ENCODE results near the gene LSS. TPM values are rescaled to one million over a fixed set of nuclear protein-coding genes. Genes with fewer than 3 reads are reported as not detected.

Gene LSS
- total RNA-seq, 1 donor from 2014 or later = 52.0 TPM

DNA sequence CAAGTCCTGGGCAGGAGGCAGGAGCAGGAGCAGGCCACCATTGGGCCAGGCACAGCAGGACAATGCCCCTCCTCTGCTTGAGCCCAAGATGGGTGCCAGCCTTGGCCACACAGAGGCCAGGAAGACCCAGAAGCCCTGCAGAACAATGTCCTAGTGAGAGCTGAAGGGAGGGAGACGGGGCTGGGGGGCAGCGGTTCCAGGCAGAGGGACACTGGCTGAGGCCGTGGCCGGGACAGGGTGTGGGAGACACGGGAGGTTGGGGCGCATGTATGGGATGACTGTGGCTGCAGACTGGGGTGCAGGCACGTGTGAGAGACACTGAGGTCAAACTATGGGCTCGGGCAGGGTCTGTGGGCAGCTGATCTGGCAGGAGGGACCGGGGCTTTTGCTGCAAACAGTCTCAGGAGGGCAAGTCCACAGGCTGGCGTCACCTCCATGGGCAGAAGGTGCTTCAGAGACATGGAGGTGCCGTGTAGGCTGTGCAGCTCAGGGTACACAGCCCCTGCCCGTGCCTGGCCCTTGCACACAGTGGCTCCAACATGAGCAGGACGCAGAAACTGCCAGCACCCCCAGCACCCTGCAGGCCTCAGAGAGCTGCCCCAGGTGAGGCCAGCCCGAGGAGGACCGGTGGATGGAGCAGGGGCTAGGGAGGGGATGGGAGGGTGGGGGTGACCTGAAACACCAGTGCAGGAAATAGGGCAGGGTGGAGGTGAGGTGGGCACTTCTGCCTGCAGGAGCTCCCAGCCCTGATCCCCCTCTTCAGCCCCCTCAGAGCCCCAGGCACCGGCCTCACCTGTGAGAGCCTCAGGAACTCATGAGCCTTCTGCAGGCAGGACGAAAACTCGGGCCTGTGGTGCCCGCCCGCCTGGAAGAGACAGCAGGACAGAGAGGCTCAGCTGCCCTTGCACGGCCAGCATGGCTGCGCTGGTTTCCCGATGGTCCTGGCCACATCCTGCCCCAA is 19.5 kb downstream of the LSS start:
- H3K27ac ChIP-seq (replicated peaks) = no peak overlapping the region
- intact Hi-C loops (cut with micrococcal nuclease) = no loop called here
- no peaks in the 10 kb centered on the region for H3K27me3 ChIP-seq (ENCODE audit: low read depth)
- H3K4me1 ChIP-seq = peaks cover 6% of the 10 kb centered on the region
- TF ChIP-seq, protein P1, sequence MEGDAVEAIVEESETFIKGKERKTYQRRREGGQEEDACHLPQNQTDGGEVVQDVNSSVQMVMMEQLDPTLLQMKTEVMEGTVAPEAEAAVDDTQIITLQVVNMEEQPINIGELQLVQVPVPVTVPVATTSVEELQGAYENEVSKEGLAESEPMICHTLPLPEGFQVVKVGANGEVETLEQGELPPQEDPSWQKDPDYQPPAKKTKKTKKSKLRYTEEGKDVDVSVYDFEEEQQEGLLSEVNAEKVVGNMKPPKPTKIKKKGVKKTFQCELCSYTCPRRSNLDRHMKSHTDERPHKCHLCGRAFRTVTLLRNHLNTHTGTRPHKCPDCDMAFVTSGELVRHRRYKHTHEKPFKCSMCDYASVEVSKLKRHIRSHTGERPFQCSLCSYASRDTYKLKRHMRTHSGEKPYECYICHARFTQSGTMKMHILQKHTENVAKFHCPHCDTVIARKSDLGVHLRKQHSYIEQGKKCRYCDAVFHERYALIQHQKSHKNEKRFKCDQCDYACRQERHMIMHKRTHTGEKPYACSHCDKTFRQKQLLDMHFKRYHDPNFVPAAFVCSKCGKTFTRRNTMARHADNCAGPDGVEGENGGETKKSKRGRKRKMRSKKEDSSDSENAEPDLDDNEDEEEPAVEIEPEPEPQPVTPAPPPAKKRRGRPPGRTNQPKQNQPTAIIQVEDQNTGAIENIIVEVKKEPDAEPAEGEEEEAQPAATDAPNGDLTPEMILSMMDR (IDR thresholded peaks at IDR 0.05; ENCODE audit: borderline replicate concordance) = no peak
- peaks cover 96% of the 10 kb centered on the region for H3K36me3 ChIP-seq
- no peak for DNase-seq
- no peaks in the 10 kb centered on the region for H3K9me3 ChIP-seq (replicated peaks)
- no peak overlapping the region for H3K4me3 ChIP-seq

DNA sequence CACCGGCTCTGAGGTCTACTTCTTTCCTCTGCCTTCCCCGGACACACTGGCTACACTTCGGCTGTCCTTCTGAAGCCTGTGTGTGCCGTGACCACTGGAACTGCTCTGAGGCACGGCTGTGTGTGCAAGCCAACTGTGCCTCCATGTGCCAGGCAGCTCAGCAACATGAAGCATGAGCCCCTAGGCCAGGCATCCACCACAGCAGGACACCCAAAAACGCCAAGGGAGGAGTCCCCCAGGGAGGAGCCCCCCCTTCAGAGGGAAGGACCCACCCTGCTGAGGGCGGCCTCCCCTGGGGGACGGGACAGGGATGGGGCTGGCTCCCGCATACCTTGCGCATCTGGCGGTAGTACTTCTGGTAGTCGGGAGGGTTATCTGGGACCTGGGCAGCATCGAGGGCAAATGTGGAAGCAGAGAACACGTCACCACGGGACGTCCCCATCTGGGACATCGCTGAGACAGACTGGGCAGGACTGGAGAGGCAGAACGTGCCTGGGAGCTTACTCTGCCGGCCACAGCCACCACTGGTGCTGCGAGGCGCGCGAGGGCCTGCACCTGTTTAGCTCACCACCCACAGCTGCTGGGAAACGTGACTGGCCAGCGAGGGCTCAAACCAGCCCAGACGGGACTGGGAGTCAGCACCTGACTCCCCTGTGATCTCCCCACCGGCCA is 20.5 kb downstream of the LSS start:
- intact Hi-C loops (cut with micrococcal nuclease) = no loop called here
- Histone ChIP-seq H3K4me1 (peaks cover 16% of the 10 kb centered on the region), H3K27ac (replicated peaks) (no peak overlapping the region), H3K4me3 (no peak overlapping the region), H3K9me3 (replicated peaks) (no peaks in the 10 kb centered on the region), H3K36me3 (peaks cover 96% of the 10 kb centered on the region), H3K27me3 (ENCODE audit: low read depth) (no peaks in the 10 kb centered on the region)
- TF ChIP-seq, protein P1 (IDR thresholded peaks at IDR 0.05; ENCODE audit: borderline replicate concordance) = no peak
- DNase-seq = no peak

DNA sequence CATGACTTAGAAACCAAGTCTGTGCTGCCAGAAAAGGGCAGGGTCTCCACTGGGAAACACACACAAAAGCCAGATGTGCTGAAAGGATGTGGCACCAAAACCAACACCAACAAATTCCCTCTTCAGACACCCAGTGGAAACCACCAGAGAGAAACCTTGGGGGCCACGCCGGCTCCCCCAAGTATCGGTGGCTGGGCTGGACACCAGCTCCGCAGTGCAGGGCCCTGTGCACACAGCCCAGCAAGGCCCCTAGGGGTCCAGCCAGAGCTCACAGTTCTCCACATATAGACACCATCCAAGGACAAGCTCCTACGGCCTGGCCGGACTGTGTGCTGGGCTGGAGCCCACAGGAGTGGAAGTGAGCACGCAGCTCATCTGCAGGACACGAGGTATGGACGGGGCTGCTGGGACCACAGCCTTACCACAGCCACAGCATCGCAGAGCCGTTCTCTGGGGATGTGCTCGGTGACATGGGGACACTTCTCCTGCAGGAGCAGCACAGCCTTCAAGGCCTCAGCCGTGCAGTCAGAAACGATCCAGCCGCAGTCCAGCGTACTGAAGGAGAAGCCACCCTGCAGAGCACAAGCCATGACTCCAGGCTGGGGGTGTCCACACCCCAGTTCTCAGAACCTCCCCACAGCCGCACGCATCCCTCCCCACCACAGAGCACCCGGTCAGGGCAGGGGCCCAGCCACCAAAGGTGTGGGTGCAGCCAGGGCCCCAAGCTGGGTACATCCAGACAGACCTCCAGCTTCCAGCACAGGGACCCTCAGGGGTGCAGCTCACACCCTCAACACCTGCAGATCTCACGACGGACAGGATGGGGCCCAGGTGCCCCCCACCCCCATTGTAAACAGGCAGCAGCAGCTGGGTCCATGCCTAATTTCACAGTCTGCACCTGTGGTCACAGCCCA is 21.3 kb downstream of the LSS start:
- TF ChIP-seq, protein P1 (IDR thresholded peaks at IDR 0.05; ENCODE audit: borderline replicate concordance) = no peak
- H3K4me1 ChIP-seq = peaks cover 19% of the 10 kb centered on the region
- intact Hi-C loops (cut with micrococcal nuclease) = no loop called here
- H3K27ac ChIP-seq (replicated peaks) = no peak overlapping the region
- H3K9me3 ChIP-seq (replicated peaks) = no peaks in the 10 kb centered on the region
- H3K4me3 ChIP-seq = no peak overlapping the region
- no peaks in the 10 kb centered on the region for H3K27me3 ChIP-seq (ENCODE audit: low read depth)
- H3K36me3 ChIP-seq = peaks cover 97% of the 10 kb centered on the region
- no peak for DNase-seq

DNA sequence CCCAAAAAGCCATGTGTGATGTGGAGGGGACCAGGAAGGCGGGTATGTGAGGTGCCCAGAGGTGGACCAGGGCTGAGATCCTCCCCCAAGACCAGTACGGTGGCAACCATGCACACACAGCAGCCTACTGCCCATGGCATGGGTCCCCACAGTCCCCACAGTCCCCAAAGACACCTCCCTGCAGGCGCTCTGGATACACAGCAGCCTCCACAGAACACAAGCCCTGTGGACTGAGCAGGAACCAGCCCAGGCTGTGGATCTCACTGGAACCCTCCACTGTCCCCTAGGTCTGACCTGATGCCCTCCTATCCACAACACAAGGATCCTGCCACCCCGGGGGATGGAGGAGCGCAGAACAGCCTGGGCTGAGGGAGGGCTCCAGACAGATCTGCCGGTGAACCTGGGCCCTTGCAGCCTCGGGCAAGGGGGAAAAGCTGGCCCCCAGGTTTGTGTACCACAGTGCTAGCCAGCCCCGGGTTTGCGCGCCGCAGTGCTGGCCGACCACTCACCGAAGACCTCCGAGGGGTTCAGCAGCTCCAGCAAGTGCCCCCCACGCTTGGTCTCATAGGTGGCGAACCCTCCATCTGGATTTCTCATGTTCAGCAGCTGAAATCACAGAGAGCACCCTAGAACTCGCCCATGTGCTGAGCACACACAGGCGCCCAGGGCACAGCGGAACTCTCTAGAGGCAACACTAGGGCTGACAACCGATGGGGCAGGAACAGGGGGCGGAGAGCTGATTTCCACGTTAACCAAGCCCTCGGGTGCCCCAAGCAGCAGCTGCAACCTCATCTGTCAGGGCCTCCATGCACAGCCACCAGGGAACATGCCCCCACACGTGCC is 22.2 kb downstream of the LSS start:
- no peak overlapping the region for H3K4me3 ChIP-seq
- H3K27ac ChIP-seq (replicated peaks) = no peak overlapping the region
- no peak for DNase-seq
- TF ChIP-seq, protein P1 (IDR thresholded peaks at IDR 0.05; ENCODE audit: borderline replicate concordance) = no peak
- H3K4me1 ChIP-seq = peaks cover 19% of the 10 kb centered on the region
- H3K9me3 ChIP-seq (replicated peaks) = no peaks in the 10 kb centered on the region
- intact Hi-C loops (cut with micrococcal nuclease) = no loop called here
- peaks cover 88% of the 10 kb centered on the region for H3K36me3 ChIP-seq
- no peaks in the 10 kb centered on the region for H3K27me3 ChIP-seq (ENCODE audit: low read depth)
